SK-N-SH (cell line): ENCODE results near the gene BCR. TPM values are rescaled to one million over a fixed set of nuclear protein-coding genes. Genes with fewer than 3 reads are reported as not detected.
"Not testable (repeated sequence)": the region's sequence is repeated elsewhere in the genome, so short reads cannot be mapped to it uniquely, and the experiment has no call there.

Source experiments
- CTCF ChIA-PET: fragments of 300-600, 350-600 bp; formaldehyde crosslinking; extraction: SDS; loops from one replicate; lab custom pipeline; 2021; lab: Yijun Ruan, JAX
- POLR2A ChIA-PET: fragments of 350-600 bp; sonication (Branson Sonifier 250); formaldehyde crosslinking; extraction: SDS; loops from one replicate; lab custom pipeline; 2020; ENCODE audit warnings: antibody characterized with exemption, inconsistent platforms; lab: Yijun Ruan, JAX
- DNase-seq: peaks from one replicate; pipeline ENCODE4 v3.0.0; 2012
- H2AFZ ChIP-seq: fragments of 200-600 bp; sonication (generic); 2 replicates; pipeline ENCODE4 v1.8.1; 2016; ENCODE audit warnings: antibody characterized with exemption, mild to moderate bottlenecking, low read depth
- H3F3A ChIP-seq: fragments of 200-600 bp; sonication (generic); replicated peaks from 2 replicates; pipeline ENCODE3; 2016; ENCODE audit warnings: antibody characterized with exemption, mild to moderate bottlenecking; ENCODE audit not compliant: insufficient read depth
- H3K27ac ChIP-seq, 2 experiments: fragments of 200-500 bp in 1 of 2; fragments of 200-600 bp in 1 of 2; sonication (Bioruptor generic) in 1 of 2; sonication (generic), shearing (Covaris generic) in 1 of 2; 2 replicates each; pipeline versions ENCODE4 v1.5.1 to v1.6.1; 2014 to 2016; ENCODE audit warnings: low read depth in 2 of 2, inconsistent platforms in 1 of 2, low read length in 1 of 2, mild to moderate bottlenecking in 1 of 2, mixed read lengths in 1 of 2
- H3K27me3 ChIP-seq: fragments of 200-600 bp; sonication (generic), shearing (Covaris generic); 2 replicates; pipeline ENCODE4 v1.6.1; 2016; ENCODE audit warnings: mixed run types; ENCODE audit not compliant: insufficient read depth
- H3K36me3 ChIP-seq, 2 experiments: fragments of 200-500 bp in 1 of 2; fragments of 200-600 bp in 1 of 2; sonication (Bioruptor generic) in 1 of 2; sonication (generic) in 1 of 2; replicated peaks in 1 of 2; 2 replicates each; pipeline versions ENCODE3 to v1.5.1; 2014 to 2016; ENCODE audit warnings: low read length in 1 of 2, mild to moderate bottlenecking in 1 of 2; ENCODE audit not compliant: insufficient read depth in 2 of 2, control insufficient read depth in 1 of 2
- H3K4me1 ChIP-seq, 2 experiments: fragments of 200-500 bp in 1 of 2; fragments of 200-600 bp in 1 of 2; sonication (Bioruptor generic) in 1 of 2; sonication (generic), shearing (Covaris generic) in 1 of 2; 2 replicates each; pipeline versions ENCODE4 v1.5.1 to v1.6.1; 2014 to 2016; ENCODE audit warnings: low read depth in 1 of 2, low read length in 1 of 2, mixed run types in 1 of 2; ENCODE audit not compliant: insufficient read depth in 2 of 2, control insufficient read depth in 1 of 2
- H3K4me2 ChIP-seq: fragments of 200-600 bp; sonication (generic), shearing (Covaris generic); 2 replicates; pipeline ENCODE4 v1.6.1; 2017; ENCODE audit warnings: mixed run types
- H3K4me3 ChIP-seq, 2 experiments: fragments of 200-500 bp in 1 of 2; fragments of 200-600 bp in 1 of 2; sonication (Bioruptor generic) in 1 of 2; sonication (generic), shearing (Covaris generic) in 1 of 2; 2 replicates each; pipeline versions ENCODE4 v1.5.1 to v1.8.1; 2014 to 2016; ENCODE audit warnings: low read depth in 2 of 2, inconsistent platforms in 1 of 2, low read length in 1 of 2, mild to moderate bottlenecking in 1 of 2, mixed read lengths in 1 of 2, moderate library complexity in 1 of 2
- H3K79me2 ChIP-seq: fragments of 200-600 bp; sonication (generic); 2 replicates; pipeline ENCODE4 v1.8.1; 2017; ENCODE audit warnings: mild to moderate bottlenecking; ENCODE audit not compliant: insufficient read depth
- H3K9ac ChIP-seq: fragments of 200-600 bp; sonication (generic); 2 replicates; pipeline ENCODE4 v1.6.1; 2017; ENCODE audit warnings: mixed run types
- H3K9me2 ChIP-seq: fragments of 200-600 bp; sonication (generic); 2 replicates; pipeline ENCODE4 v1.6.1; 2017; ENCODE audit warnings: mixed run types
- H3K9me3 ChIP-seq: fragments of 200-600 bp; sonication (generic); 2 replicates; pipeline ENCODE4 v1.6.1; 2017; ENCODE audit warnings: mixed run types, mild to moderate bottlenecking, moderate library complexity
- H4K20me1 ChIP-seq: fragments of 200-600 bp; sonication (generic); 2 replicates; pipeline ENCODE4 v1.6.1; 2017; ENCODE audit warnings: mild to moderate bottlenecking, mixed run types; ENCODE audit not compliant: insufficient read depth
- EP300 ChIP-seq, 2 experiments: IDR thresholded peaks; 2 replicates each; pipeline versions ENCODE4 v1.4.0 to v1.6.1; 2012; ENCODE audit warnings: borderline replicate concordance in 1 of 2, low read depth in 1 of 2, low read length in 1 of 2
- FOXJ3 ChIP-seq: sonication (generic); formaldehyde crosslinking; IDR thresholded peaks from 2 replicates; pipeline ENCODE4 v1.5.1; 2020; ENCODE audit warnings: mild to moderate bottlenecking, missing genetic modification reagents
- MAX ChIP-seq: IDR thresholded peaks from 2 replicates; pipeline ENCODE4 v1.4.0; 2012; ENCODE audit warnings: low read depth
- MXI1 ChIP-seq: IDR thresholded peaks from 2 replicates; pipeline ENCODE4 v1.6.1; 2012; ENCODE audit warnings: mild to moderate bottlenecking, low read depth, low read length, improper control_type of control experiment
- RAD21 ChIP-seq: IDR thresholded peaks from 2 replicates; pipeline ENCODE4 v1.6.1; 2012; ENCODE audit warnings: mild to moderate bottlenecking, low read length
- RFX5 ChIP-seq: IDR thresholded peaks from 2 replicates; pipeline ENCODE4 v1.6.1; 2012; ENCODE audit warnings: mild to moderate bottlenecking, improper control_type of control experiment, low read length
- SMC3 ChIP-seq: IDR thresholded peaks from 2 replicates; pipeline ENCODE4 v1.6.1; 2012; ENCODE audit warnings: low read depth, low read length, improper control_type of control experiment
- TCF12 ChIP-seq: IDR thresholded peaks from 2 replicates; pipeline ENCODE4 v1.4.0; 2012
- WGBS: methylation state at CpG from one replicate; pipeline ENCODE4 v1.1.6; 2017; ENCODE audit warnings: low lambda C conversion rate; 5-methylcytosine and 5-hydroxymethylcytosine counted together
- polyA plus RNA-seq, 3 experiments: library from polyadenylated mRNA; depleted of rRNA; stranded (reverse); fragments of >200 nt; gene quantifications; 2 replicates each; pipeline ENCODE4 v1.2.3, GENCODE V29; 2012
- TF ChIP-seq, protein P1 (sequence below): fragments of 200-600 bp; sonication (generic); IDR thresholded peaks from 2 replicates; pipeline ENCODE4 v1.6.1; 2017; ENCODE audit warnings: antibody characterized with exemption, mild to moderate bottlenecking, moderate library complexity

Gene BCR
- polyA plus RNA-seq, 1 of the 3 experiments (the other 2 are of a cell fraction) = 50.9 TPM

DNA sequence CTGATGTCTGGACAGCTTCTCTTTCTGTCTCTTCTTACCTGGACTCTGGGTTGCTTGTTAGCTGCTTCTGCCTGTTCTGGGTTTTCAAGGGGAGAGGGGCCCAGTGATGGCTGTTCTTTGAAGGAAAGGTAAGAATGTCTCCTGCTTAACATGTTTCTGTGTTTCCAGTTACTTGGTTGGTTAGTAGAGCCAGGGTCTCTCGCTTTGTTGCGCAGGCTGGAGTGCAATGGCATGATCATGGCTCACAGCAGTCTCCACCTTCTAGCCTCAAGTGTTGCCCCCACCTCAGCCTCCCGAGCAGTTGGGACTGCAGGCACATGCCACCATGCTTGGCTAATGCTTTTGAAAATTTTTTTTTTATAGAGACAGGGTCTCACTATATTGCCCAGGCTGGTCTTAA is 126.6 kb downstream of the BCR start (continued):
- TF ChIP-seq, protein P1, sequence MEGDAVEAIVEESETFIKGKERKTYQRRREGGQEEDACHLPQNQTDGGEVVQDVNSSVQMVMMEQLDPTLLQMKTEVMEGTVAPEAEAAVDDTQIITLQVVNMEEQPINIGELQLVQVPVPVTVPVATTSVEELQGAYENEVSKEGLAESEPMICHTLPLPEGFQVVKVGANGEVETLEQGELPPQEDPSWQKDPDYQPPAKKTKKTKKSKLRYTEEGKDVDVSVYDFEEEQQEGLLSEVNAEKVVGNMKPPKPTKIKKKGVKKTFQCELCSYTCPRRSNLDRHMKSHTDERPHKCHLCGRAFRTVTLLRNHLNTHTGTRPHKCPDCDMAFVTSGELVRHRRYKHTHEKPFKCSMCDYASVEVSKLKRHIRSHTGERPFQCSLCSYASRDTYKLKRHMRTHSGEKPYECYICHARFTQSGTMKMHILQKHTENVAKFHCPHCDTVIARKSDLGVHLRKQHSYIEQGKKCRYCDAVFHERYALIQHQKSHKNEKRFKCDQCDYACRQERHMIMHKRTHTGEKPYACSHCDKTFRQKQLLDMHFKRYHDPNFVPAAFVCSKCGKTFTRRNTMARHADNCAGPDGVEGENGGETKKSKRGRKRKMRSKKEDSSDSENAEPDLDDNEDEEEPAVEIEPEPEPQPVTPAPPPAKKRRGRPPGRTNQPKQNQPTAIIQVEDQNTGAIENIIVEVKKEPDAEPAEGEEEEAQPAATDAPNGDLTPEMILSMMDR = no peak
- TF ChIP-seq MAX (no peak), RFX5 (no peak), EP300 (IDR thresholded peaks at IDR 0.05; ENCODE audit: borderline replicate concordance in 1 of 2, low read depth in 1 of 2, low read length in 1 of 2) (no peak), MXI1 (no peak), RAD21 (no peak), FOXJ3 (CRISPR knock-in tag) (no peak), SMC3 (no peak), TCF12 (no peak)

GRCh38 chr22:23307511-23307910 is 127.2 kb downstream of the BCR start:
- H2AFZ ChIP-seq, DNase-seq, H3K4me3 ChIP-seq, H3K4me2 ChIP-seq, POLR2A ChIA-PET, H3K9ac ChIP-seq, H3K27ac ChIP-seq, H4K20me1 ChIP-seq, H3K27me3 ChIP-seq, H3K9me2 ChIP-seq, H3K79me2 ChIP-seq, CTCF ChIA-PET, H3K9me3 ChIP-seq, H3K36me3 ChIP-seq, H3F3A ChIP-seq: not testable (repeated sequence)
- 80% methylated on average over 1 of the region's 10 CpGs for WGBS
- H3K4me1 ChIP-seq = peaks cover 12 to 18% of the 10 kb centered on the region in 2 experiments; a peak in 2 of 4 replicates

DNA sequence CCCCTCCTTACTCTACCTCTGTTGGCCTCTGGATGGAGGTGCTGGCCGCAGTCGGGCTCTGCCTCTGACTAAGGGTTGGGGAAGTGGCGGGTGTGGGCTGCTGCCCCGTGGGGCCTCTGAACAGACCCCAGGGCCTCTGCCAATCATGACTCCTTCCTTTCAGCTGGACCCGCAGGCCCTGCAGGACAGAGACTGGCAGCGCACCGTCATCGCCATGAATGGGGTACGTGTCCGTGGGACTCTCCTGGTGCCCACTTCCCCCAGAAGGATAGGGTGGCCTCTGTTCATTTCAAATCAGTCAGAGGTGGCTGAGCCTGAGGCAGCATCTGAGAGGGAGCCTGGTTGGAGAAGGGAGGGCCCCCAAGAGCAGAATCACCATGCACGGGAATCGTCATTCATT is 129.0 kb downstream of the BCR start:
- no CpG with 5 or more reads among the region's 12 CpGs for WGBS
- H3K27me3 ChIP-seq, CTCF ChIA-PET, H3F3A ChIP-seq, H3K4me3 ChIP-seq, POLR2A ChIA-PET, H3K36me3 ChIP-seq, H4K20me1 ChIP-seq, H3K79me2 ChIP-seq, H3K9ac ChIP-seq, H3K4me2 ChIP-seq, H3K27ac ChIP-seq, H3K9me2 ChIP-seq, DNase-seq, H3K9me3 ChIP-seq, H2AFZ ChIP-seq: not testable (repeated sequence)
- peaks cover 12 to 18% of the 10 kb centered on the region in 2 experiments; a peak in 2 of 4 replicates for H3K4me1 ChIP-seq

GRCh38 chr22:23310443-23311097 is 130.3 kb downstream of the BCR start:
- CTCF ChIA-PET, H3K79me2 ChIP-seq, POLR2A ChIA-PET, H3K9me2 ChIP-seq, H3K9ac ChIP-seq, H4K20me1 ChIP-seq, H3K36me3 ChIP-seq, H3K9me3 ChIP-seq, H3K4me2 ChIP-seq, DNase-seq, H3K27me3 ChIP-seq, H3F3A ChIP-seq, H3K4me3 ChIP-seq, H2AFZ ChIP-seq, H3K27ac ChIP-seq: not testable (repeated sequence)
- peaks cover 7 to 12% of the 10 kb centered on the region in 2 experiments; a peak in 2 of 4 replicates for H3K4me1 ChIP-seq
- 90% methylated on average over 5 of the region's 15 CpGs for WGBS

DNA sequence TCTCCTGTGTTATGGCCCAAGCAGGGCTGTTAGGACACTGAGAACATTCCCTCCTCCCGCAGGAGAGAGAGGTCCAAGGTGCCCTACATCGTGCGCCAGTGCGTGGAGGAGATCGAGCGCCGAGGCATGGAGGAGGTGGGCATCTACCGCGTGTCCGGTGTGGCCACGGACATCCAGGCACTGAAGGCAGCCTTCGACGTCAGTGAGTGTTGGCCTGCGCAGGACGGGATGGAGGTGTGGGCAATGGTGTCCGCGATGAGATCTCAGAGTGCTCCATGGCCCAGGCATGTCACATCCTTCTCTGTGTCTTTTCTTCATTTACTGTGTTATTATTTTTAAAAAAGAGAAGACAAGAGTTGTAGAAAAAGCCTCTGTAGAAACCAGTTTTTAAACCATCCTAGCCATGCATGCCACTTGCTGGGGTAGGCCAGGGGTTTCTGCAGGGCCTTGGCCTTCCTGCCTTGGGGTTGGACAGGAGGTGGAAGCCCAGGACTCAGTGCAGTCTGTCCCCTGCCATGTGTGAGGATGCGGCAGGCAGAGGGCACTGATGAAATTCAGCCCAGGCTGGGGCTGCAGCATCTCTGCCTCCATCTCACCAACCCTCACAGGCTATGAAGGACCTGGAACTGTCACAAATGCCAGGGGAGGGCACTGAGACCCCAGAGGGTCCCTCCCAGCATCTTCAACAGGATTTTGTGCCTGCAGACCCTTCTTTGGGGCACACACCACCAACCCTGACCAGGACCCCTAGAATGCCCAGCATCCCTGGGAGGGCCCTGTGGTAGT is 131.5 kb downstream of the BCR start:
- H3K4me2 ChIP-seq, CTCF ChIA-PET, H3K79me2 ChIP-seq, H3K9me2 ChIP-seq, POLR2A ChIA-PET, H3K9me3 ChIP-seq, H3K9ac ChIP-seq, H2AFZ ChIP-seq, H3K27me3 ChIP-seq, H3K4me3 ChIP-seq, H3K4me1 ChIP-seq, H3K27ac ChIP-seq, DNase-seq, H3K36me3 ChIP-seq, H3F3A ChIP-seq, H4K20me1 ChIP-seq: not testable (repeated sequence)
- over 99% methylated on average over 15 of the region's 18 CpGs for WGBS
